Esophagus squamous epithelium (tissue), 4 donors: ENCODE data around the gene ING3.

Experiments
- CTCF ChIP-seq, 6 experiments: fragments of 450-650 bp in 4 of 6; fragments of 200-600 bp in 2 of 6; sonication (generic) in 2 of 6; IDR thresholded peaks; one replicate each; pipeline ENCODE4 v1.5.1; 2016 to 2019; ENCODE audit warnings: antibody characterized with exemption in 6 of 6, mild to moderate bottlenecking in 4 of 6, moderate library complexity in 4 of 6
- POLR2A ChIP-seq, 4 donors: fragments of 450-650 bp; IDR thresholded peaks; one replicate each; pipeline ENCODE4 v1.6.1; 2017; ENCODE audit warnings: antibody characterized with exemption in 4 of 4, mild to moderate bottlenecking in 4 of 4, moderate library complexity in 3 of 4

- TF ChIP-seq CTCF (IDR thresholded peaks at IDR 0.05) (no peak), POLR2A (IDR thresholded peaks at IDR 0.05) (no peak)
Observed at GRCh38 chr7:120989257-120990220, 39.0 kb downstream of the ING3 start.
